Measurements from ENCODE around the gene FGR.

FGR gene

GRCh38 chr1:27563341-27563590 lies 71.7 kb downstream of the FGR start:
- TF ChIP-seq POLR2A (IDR thresholded peaks at IDR 0.05; ENCODE audit: extremely low read depth, insufficient read length) = no peak
- no peak for TF ChIP-seq MAX (IDR thresholded peaks at IDR 0.05; ENCODE audit: low read depth, low read length)
- TF ChIP-seq CTCF (IDR thresholded peaks at IDR 0.05; ENCODE audit: low read depth, low read length) = no peak
- no peak for TF ChIP-seq MYC (IDR thresholded peaks at IDR 0.05; ENCODE audit: low read depth, low read length)
- H3K4me3 ChIP-seq (ENCODE audit: low read depth, low read length) = no peak overlapping the region
- DNase-seq (ENCODE audit: low read depth) = no peak

GRCh38 chr1:27562534-27563340 lies 72.2 kb downstream of the FGR start:
- TF ChIP-seq MAX (IDR thresholded peaks at IDR 0.05; ENCODE audit: low read depth, low read length) (no peak), MYC (IDR thresholded peaks at IDR 0.05; ENCODE audit: low read depth, low read length) (no peak), POLR2A (IDR thresholded peaks at IDR 0.05; ENCODE audit: extremely low read depth, insufficient read length) (no peak), CTCF (IDR thresholded peaks at IDR 0.05; ENCODE audit: low read depth, low read length) (no peak)
- no peak for DNase-seq (ENCODE audit: low read depth)
- no peak overlapping the region for H3K4me3 ChIP-seq (ENCODE audit: low read depth, low read length)

All from NB4 (cell line).